Heart right ventricle (tissue), 16 donors: ENCODE measurements around the gene FGF1. TPM values are rescaled to one million over a fixed set of nuclear protein-coding genes. Genes with fewer than 3 reads are reported as not detected.
A peak's percentile ranks its signal among the peaks of the same experiment; 100 is the strongest.

Experiments
- ATAC-seq, 8 donors: fragments of 200-7000 bp; cut with Tn5 transposase; one replicate each; pipeline ENCODE4 v1.9.1; 2020; ENCODE audit warnings: mild to moderate bottlenecking in 8 of 8, moderate library complexity in 8 of 8, moderate number of reproducible peaks in 1 of 8
- DNase-seq, 2 donors: peaks; one replicate each; pipeline ENCODE4 v3.0.0-alpha.2; 2020
- H3K27ac ChIP-seq, 10 donors: fragments of 200-600 bp; sonication (generic) in 2 of 10; one replicate each; pipeline versions ENCODE4 v1.5.0 to v1.8.0; 2020 to 2022; ENCODE audit warnings: mild to moderate bottlenecking in 3 of 10
- H3K27me3 ChIP-seq, 7 donors: fragments of 200-600 bp; one replicate each; pipeline ENCODE4 v1.8.0; 2021 to 2022; ENCODE audit warnings: mild to moderate bottlenecking in 2 of 7
- H3K36me3 ChIP-seq, 9 donors: fragments of 200-600 bp; sonication (generic) in 1 of 9; one replicate each; pipeline versions ENCODE4 v1.5.0 to v1.8.0; 2020 to 2022; ENCODE audit warnings: mild to moderate bottlenecking in 2 of 9
- H3K4me1 ChIP-seq, 9 donors: fragments of 200-600 bp; sonication (generic) in 1 of 9; one replicate each; pipeline versions ENCODE4 v1.5.0 to v1.8.0; 2020 to 2022; ENCODE audit warnings: mild to moderate bottlenecking in 4 of 9
- H3K4me3 ChIP-seq, 10 donors: fragments of 200-600 bp; sonication (generic) in 2 of 10; one replicate each; pipeline versions ENCODE4 v1.5.0 to v1.8.0; 2020 to 2022; ENCODE audit warnings: mild to moderate bottlenecking in 7 of 10, moderate library complexity in 2 of 10
- H3K9me3 ChIP-seq, 11 donors: fragments of 200-600 bp in 10 of 11; sonication (generic) in 2 of 11; one replicate each; pipeline versions ENCODE4 v1.5.0 to v1.8.0; 2013 to 2022; ENCODE audit warnings: mild to moderate bottlenecking in 2 of 11, control low read depth in 1 of 11, moderate library complexity in 1 of 11
- WGBS, 2 donors: extraction: QIAGEN DNeasy Blood & Tissue Kit; methylation state at CpG; one replicate each; pipeline ENCODE4 v1.1.7; 2013; ENCODE audit warnings: inconsistent platforms in 1 of 2; 5-methylcytosine and 5-hydroxymethylcytosine counted together
- intact Hi-C, 10 donors: fragments of 100-400 bp; cut with DNase I; formaldehyde crosslinking; loops; one replicate each; pipeline versions ENCODE4 v1.11.1 to v1.14.2; 2022
- polyA plus RNA-seq, 2 donors: library from polyadenylated mRNA; stranded (reverse); fragments of 200-250 nt; gene quantifications; one replicate each; pipeline ENCODE4 v1.2.3, GENCODE V29; 2013
- total RNA-seq, 10 donors: library from RNA; stranded (reverse); fragmentation: NEBNext Ultra II Directional in 3 of 10; extraction: Animal tissue kit (Norgen Biotek cat#: 25700) in 3 of 10; gene quantifications; one replicate each; pipeline versions ENCODE4 v1.2.1 to v1.2.4, GENCODE V29; 2021 to 2023
- TF ChIP-seq, protein P1 (sequence below), 9 donors: fragments of 200-600 bp; sonication (generic) in 2 of 9; IDR thresholded peaks; one replicate each; pipeline versions ENCODE4 v1.5.0 to v1.8.0; 2021 to 2022; ENCODE audit warnings: antibody characterized with exemption in 9 of 9, mild to moderate bottlenecking in 5 of 9, moderate library complexity in 1 of 9
- donor health status: Arrhythmogenic right ventricular cardiomyopathy.
- donor health status: ischemic (EF 13 %, LVEDD 7.1; RV severe dilation, severe dysfunction).
- donor health status: healthy with polysubstance abuse.
- donor health status: DM: no; HTN: yes; CAD: no.
- donor health status: DM: no; HTN: no; CAD: no.
- donor health status: ischemic (EF 25% LVEDD 6.9; RV normal size, moderate dysfunction).
- donor health status: ischemic (EF 25% LVEDD 5.7; RV mildly dilated, moderate dysfunction).
- donor health status: healthy.
- donor health status: DM: yes; HTN: yes; CAD: no.
- donor health status: Ischemic cardiomyopathy.
- donor health status: ischemic (EF 35%, LVEDD 5.7; RV mildly dilated, moderate dysfunction).
- donor health status: nonischemic (EF 11% LVEDD 7.7; RV severe dilation, severe dysfunction).
- donor health status: DM: yes; HTN: yes; CAD: no.
- donor health status: PGD.
- donor health status: ischemic (EF 29% LVEDD 5.4; RV normal size, mild dysfunction).
- donor health status: nonischemic (EF 23%, LVEDD 6.1; RV moderate dilation, normal function).

Gene FGF1
- total and polyA plus RNA-seq, 12 donors: 5.1 to 110 (median 53.7) TPM

- WGBS, 2 donors: 12 to 20% methylated on average over 9 of the region's 9 CpGs
- TF ChIP-seq, protein P1, sequence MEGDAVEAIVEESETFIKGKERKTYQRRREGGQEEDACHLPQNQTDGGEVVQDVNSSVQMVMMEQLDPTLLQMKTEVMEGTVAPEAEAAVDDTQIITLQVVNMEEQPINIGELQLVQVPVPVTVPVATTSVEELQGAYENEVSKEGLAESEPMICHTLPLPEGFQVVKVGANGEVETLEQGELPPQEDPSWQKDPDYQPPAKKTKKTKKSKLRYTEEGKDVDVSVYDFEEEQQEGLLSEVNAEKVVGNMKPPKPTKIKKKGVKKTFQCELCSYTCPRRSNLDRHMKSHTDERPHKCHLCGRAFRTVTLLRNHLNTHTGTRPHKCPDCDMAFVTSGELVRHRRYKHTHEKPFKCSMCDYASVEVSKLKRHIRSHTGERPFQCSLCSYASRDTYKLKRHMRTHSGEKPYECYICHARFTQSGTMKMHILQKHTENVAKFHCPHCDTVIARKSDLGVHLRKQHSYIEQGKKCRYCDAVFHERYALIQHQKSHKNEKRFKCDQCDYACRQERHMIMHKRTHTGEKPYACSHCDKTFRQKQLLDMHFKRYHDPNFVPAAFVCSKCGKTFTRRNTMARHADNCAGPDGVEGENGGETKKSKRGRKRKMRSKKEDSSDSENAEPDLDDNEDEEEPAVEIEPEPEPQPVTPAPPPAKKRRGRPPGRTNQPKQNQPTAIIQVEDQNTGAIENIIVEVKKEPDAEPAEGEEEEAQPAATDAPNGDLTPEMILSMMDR (IDR thresholded peaks at IDR 0.05): no peak
- DNase-seq: no peak
Observed at GRCh38 chr5:142684508-142685041, 1.3 kb downstream of the FGF1 start.

GRCh38 chr5:142683881-142684505 lies 1.9 kb downstream of the FGF1 start:
- intact Hi-C loops: no loop called here
- peaks cover 0 to 21% (median 0%) of the 10 kb centered on the region in 9 donors for H3K36me3 ChIP-seq
- H3K27ac ChIP-seq: peak overlapping the region in 9 of 10 donors; percentile 69 to 87 (median 80)
- WGBS, 2 donors: 77 to 80% methylated on average over 5 of the region's 5 CpGs
- TF ChIP-seq, protein P1 (IDR thresholded peaks at IDR 0.05): no peak
- peak overlapping the region in 1 of 10 donors; percentile 23 for H3K4me3 ChIP-seq
- peaks cover 20 to 66% (median 56%) of the 10 kb centered on the region in 9 donors for H3K4me1 ChIP-seq
- H3K9me3 ChIP-seq: no peaks in the 10 kb centered on the region
- DNase-seq (no peak), ATAC-seq (no peak)
- H3K27me3 ChIP-seq: no peaks in the 10 kb centered on the region

More at GRCh38 chr5:142684508-142685041, 1.3 kb downstream of the FGF1 start:
- Histone ChIP-seq H3K27me3 (no peaks in the 10 kb centered on the region), H3K9me3 (no peaks in the 10 kb centered on the region), H3K4me3 (peak overlapping the region in 7 of 10 donors; percentile 4 to 26 (median 12)), H3K27ac (peak overlapping the region; percentile 12 to 87 (median 79)), H3K36me3 (peaks cover 0 to 17% (median 0%) of the 10 kb centered on the region in 9 donors), H3K4me1 (peaks cover 20 to 72% (median 58%) of the 10 kb centered on the region in 9 donors)
- intact Hi-C loops: no loop called here
- ATAC-seq: peak in 7 of 8 donors; percentile 10 to 43 (median 30)

DNA sequence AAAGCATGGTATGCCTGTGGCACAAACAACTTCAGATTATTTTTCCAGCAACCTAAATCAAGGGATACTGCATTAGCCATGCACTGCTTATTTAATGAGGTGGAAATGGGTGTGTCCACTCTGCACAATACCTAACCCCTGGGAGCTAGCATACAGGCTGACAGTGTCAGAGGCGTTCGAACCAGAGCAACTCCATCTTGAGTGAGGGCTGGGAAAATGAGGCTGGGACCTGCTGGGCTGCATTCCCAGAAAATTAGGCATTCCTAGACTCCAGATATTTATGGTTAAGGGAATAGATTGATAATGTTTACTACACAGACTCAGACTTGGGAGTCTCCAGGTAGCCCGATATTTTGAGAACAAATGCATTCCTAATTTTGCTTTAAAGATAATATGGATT lies 2.8 kb downstream of the FGF1 start:
- intact Hi-C loops: no loop called here
- TF ChIP-seq, protein P1 (IDR thresholded peaks at IDR 0.05): no peak
- Histone ChIP-seq H3K36me3 (peaks cover 0 to 21% (median 0%) of the 10 kb centered on the region in 9 donors), H3K27ac (peak overlapping the region in 1 of 10 donors; percentile 84), H3K9me3 (no peaks in the 10 kb centered on the region), H3K4me3 (no peak overlapping the region), H3K4me1 (peaks cover 17 to 63% (median 49%) of the 10 kb centered on the region in 9 donors), H3K27me3 (no peaks in the 10 kb centered on the region)
- DNase-seq (no peak), ATAC-seq (no peak)
- WGBS, 2 donors: 82 to 87% methylated on average over 3 of the region's 3 CpGs

GRCh38 chr5:142680605-142681259 lies 5.2 kb downstream of the FGF1 start:
- ATAC-seq: no peak
- peaks cover 0 to 21% (median 0%) of the 10 kb centered on the region in 9 donors for H3K36me3 ChIP-seq
- WGBS, 2 donors: 78 to 89% methylated on average over 5 of the region's 5 CpGs

More at GRCh38 chr5:142680605-142681259, 5.2 kb downstream of the FGF1 start:
- Histone ChIP-seq H3K27ac (no peak overlapping the region), H3K9me3 (no peaks in the 10 kb centered on the region), H3K4me3 (no peak overlapping the region), H3K4me1 (peaks cover 11 to 52% (median 37%) of the 10 kb centered on the region in 9 donors), H3K27me3 (no peaks in the 10 kb centered on the region)
- intact Hi-C loops: no loop called here
- TF ChIP-seq, protein P1 (IDR thresholded peaks at IDR 0.05): no peak
- no peak for DNase-seq
